DMS 273 (cell line): ENCODE measurements around the gene NBDY.

Experiments used
- DNase-seq: peaks from one replicate; lab custom pipeline; 2025; ENCODE audit not compliant: unreplicated experiment; lab: John Stamatoyannopoulos, UW

NBDY gene

GRCh38 chrX:56784666-56785065, 55.6 kb downstream of the NBDY start:
- DNase-seq = no peak

- DNase-seq = no peak
These were observed 56.4 kb downstream of the NBDY start for GRCh38 chrX:56785442-56785841.

DNA sequence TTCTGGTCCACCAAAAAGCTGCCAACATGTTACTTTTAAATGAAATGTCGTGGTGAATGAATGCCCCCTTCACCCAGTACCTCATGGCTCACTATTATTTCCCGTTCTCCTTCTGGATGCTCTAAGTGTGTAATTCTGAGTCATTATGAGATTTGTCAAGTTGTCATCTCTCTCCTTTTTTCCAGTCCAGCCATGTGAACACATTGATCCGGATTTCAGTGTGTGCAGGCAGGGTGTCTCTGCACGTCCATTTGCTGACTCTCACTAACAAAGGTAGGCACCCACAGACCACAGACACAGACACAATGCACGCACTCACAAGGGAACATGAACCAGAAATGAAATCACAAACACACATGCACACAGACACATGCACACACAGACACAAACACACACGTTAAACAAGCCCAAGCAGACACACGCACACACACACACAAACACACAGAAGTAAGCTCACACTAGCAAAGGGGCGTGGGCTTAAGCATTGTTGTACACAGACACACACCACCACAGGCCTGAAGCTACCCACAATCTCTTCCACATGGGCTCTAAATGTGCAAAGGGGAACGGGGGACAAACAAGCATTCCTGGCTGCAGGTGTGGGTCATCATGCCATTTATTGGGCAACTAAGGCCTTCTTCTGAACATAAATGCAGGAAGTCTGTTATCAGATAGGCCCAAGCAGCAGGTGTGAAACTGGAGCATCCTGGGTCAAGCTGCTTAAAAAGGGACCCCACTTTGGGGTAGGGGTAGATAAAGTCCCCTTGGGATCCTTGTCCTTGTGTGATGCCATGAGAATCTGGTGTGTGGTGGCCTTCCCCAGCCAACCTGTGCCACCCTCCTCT, 58.1 kb downstream of the NBDY start:
- no peak for DNase-seq

DNA sequence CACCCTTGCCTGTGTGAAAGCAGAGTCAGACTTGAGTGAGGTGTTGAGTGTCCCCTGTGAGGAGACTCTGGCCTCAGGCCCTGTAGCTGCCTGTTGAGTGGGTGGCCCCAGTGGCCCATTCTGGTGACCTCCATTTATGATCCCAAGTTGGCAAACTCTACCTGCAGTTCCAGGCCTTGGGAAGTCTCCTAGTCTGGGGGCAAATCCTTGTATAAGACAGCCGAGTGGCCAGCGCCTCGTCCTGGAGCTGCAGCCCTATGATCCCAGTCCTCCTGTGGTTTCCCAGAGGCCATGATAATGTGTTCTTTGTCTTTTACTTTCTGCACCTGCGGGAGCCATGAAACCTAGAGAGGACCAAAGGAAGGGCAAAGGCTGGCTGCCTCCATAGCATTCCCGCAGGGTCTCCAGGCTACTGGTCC, 58.7 kb downstream of the NBDY start:
- DNase-seq = no peak

GRCh38 chrX:56788229-56788628, 59.2 kb downstream of the NBDY start:
- no peak for DNase-seq

GRCh38 chrX:56788717-56789122, 59.7 kb downstream of the NBDY start:
- DNase-seq = peak; percentile 18

DNA sequence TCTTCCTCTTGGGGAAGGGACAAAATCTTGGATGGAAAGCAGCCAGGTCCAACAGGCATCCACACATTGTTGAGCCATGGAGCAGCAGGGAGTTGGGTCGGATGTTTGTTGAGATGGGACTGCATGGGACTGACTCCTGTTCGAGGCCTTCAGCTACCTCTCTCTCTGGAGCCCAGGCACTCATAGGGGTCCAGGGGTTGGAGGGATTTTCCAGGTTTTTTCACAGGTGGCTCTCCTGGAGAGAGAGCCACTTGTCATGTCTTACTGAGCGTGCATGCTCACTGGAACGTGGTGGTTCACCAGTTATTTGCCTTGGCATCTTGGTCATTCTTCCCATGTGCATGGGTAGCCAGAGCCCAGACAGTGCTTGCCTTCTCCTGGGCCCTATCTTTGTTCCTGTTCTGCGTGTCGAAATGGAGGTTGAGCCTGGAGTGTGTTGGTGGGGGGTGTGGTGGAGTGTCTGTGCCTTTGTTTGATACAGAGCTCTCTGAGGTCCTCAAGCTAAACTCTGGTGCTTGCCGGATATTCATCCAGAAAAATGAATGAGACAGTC, 60.6 kb downstream of the NBDY start:
- DNase-seq = no peak

DNA sequence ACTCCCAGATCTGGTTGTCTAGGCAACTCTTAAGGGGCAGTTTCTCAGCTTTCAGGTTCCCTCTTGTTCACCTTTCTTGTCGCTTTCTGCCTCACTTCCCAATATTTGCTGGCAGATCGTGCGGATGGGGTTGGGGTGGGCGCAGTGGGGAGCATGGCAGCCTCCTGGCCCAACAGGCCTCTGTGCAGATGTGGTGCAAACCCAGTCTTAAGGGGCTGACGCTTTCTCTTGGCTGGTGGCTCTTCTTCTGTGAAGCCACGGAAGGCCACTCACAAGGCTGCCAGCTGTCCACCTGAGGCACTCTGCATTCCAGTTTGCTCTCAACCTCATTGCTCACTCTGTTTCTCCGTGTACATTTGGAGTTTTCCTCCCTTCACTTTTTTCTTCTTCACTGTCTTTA, 61.7 kb downstream of the NBDY start:
- no peak for DNase-seq

- DNase-seq = no peak
These were observed 62.4 kb downstream of the NBDY start for GRCh38 chrX:56791456-56791855.

- no peak for DNase-seq
These were observed 63.4 kb downstream of the NBDY start for GRCh38 chrX:56792270-56793111.

- DNase-seq = no peak
These were observed 64.0 kb downstream of the NBDY start for GRCh38 chrX:56793112-56793430.

- DNase-seq = no peak
These were observed 64.7 kb downstream of the NBDY start for GRCh38 chrX:56793521-56794320.

- DNase-seq = no peak
These were observed 65.6 kb downstream of the NBDY start for GRCh38 chrX:56794404-56795230.

- no peak for DNase-seq
These were observed 66.3 kb downstream of the NBDY start for GRCh38 chrX:56795309-56795868.

DNA sequence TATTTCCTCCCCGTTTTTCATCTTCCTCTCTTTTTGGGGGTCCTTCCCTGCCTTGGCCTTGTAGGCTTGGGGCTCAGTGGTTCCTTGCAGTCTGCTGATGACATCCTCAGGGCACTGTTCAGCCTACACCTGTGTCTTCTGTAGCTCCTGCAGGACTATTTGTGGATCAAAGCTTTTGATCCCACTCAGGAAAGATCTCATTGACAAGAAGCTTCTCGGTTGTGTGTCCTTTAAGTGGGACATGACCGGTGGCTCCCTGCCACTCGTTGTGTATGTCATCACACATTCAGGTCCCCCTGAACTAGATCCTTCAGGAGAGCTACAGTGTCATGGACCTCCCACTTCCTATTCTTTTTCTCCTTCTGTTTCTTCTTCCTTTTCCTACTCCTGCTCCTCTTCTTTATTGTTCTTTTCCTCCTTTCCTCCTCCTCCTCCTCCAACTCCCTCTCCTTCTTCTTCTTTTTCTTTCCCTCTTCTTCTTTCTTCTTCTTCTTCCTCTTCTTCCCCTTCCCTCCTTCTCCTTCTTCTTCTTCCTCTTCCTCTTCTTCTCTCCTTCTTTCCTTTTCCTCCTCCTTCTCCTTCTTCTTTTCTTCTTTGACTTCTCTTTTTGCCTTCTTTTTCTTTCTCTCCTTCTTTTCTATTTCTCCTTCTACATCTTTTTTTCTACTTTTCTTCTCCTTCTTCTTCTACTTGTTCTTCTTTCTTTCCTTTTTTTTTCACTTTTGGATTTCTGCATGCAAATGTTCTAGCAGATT, 67.8 kb downstream of the NBDY start:
- DNase-seq = no peak

DNA sequence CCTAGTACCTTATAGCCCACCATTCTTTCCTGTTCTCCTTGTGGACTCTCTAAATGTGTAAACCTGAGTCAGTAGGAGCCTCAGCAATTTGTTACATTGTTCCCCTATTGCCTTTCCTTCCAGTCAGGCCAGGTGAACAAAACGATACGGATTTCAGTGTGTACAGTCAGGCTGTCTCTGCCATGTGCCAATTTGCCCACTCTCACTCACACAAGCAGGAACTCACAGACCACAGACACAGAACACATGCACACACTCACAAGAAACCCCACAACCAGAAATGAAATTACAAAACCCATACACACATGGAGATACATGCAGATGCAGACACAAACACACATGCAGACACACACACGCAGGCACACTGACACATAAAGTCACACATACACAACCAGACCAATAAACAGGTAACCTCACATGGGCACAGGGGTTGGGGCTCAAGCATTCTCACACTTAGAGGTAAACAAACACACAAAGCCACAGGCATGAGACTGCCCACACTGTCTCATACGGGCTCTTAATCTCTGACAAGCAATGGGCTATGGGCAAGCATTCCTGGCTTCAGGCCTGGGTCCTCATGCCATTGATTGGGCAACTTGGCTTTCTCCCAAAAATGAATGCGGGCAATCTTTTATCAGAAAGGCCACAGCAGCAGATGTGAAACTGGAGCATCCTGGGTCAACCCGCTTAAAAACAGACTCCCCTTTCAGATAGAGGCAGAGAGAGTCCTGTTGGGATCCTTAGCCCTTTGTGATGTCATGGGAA, 68.7 kb downstream of the NBDY start:
- DNase-seq = no peak

DNA sequence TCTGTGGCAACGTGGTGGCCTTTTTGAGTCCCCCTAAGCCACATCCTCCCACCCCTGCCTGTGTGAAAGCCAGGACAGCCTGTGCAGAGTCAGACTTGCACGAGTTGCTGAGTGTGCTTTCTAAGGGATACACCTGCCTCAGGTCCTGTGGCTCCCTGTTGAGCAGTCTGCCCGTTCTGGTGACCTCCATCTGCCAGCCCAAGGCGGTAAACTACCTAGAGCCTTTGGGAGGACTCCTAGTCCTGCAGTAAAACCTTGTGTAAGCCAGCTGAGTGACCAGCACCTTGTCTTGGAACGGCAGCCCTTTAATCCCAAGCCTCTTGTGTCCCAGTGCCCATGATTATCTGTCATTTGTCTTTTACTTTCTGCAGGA, 69.3 kb downstream of the NBDY start:
- no peak for DNase-seq

- no peak for DNase-seq
These were observed 70.1 kb downstream of the NBDY start for GRCh38 chrX:56798866-56799758.
